ENCODE measurements around the gene GPR82. TPM values are rescaled to one million over a fixed set of nuclear protein-coding genes. Genes with fewer than 3 reads are reported as not detected.

The GPR82 gene
- total and polyA plus RNA-seq, 2 of the 8 experiments (the other 6 are each of a cell fraction or from before 2014, with no cell fraction given): not detected

- no peak for TF ChIP-seq ATF2 (IDR thresholded peaks at IDR 0.05; ENCODE audit: low read length)
- no peak for TF ChIP-seq KDM5A (IDR thresholded peaks at IDR 0.05; ENCODE audit: low read length)
- no peak for TF ChIP-seq EP300 (IDR thresholded peaks at IDR 0.05; ENCODE audit: borderline replicate concordance in 1 of 2, low read depth in 2 of 2, low read length in 2 of 2)
- no peak for TF ChIP-seq CREB1 (IDR thresholded peaks at IDR 0.05)
These were observed 10.0 kb downstream of the GPR82 start (continued) for GRCh38 chrX:41733939-41734338.

Measured in H1 (cell line).